Activated CD8-positive, alpha-beta T cell treated with anti-CD3 and anti-CD28 coated beads for 36 hours (primary cell): ENCODE measurements around the gene KMT2D. TPM values are rescaled to one million over a fixed set of nuclear protein-coding genes. Genes with fewer than 3 reads are reported as not detected.

Experiments used
- ATAC-seq: fragments of 200-7000 bp; cut with Tn5 transposase; one replicate; pipeline ENCODE4 v1.10.0; 2021; ENCODE audit warnings: mild to moderate bottlenecking, moderate library complexity
- CTCF ChIA-PET: fragments of 350-600 bp; sonication (Branson Sonifier 250); formaldehyde crosslinking; loops from one replicate; lab custom pipeline; 2021; ENCODE audit warnings: antibody characterized with exemption; lab: Charles Lee
- POLR2A ChIA-PET: fragments of 350-600 bp; sonication (Branson Sonifier 250); formaldehyde crosslinking; loops from one replicate; lab custom pipeline; 2021; ENCODE audit warnings: antibody characterized with exemption; lab: Charles Lee
- DNase-seq: peaks from one replicate; pipeline ENCODE4 v3.0.0-alpha.2; 2020
- H3K27ac Mint-ChIP-seq: one replicate; pipeline ENCODE4 v1.8.0; 2021; ENCODE audit warnings: mild to moderate bottlenecking, mixed read lengths
- H3K27me3 Mint-ChIP-seq: one replicate; pipeline ENCODE4 v1.8.0; 2021; ENCODE audit warnings: mixed read lengths
- H3K36me3 Mint-ChIP-seq: one replicate; pipeline ENCODE4 v1.8.0; 2021; ENCODE audit warnings: low read depth, mixed read lengths
- H3K4me1 Mint-ChIP-seq: one replicate; pipeline ENCODE4 v1.8.0; 2021; ENCODE audit warnings: low read depth, mixed read lengths
- H3K4me3 Mint-ChIP-seq: one replicate; pipeline ENCODE4 v1.8.0; 2021; ENCODE audit warnings: mild to moderate bottlenecking, moderate library complexity, mixed read lengths
- H3K9me3 Mint-ChIP-seq: one replicate; pipeline ENCODE4 v1.8.0; 2021; ENCODE audit warnings: mixed read lengths
- CTCF ChIP-seq: fragments of 200-600 bp; IDR thresholded peaks from one replicate; pipeline ENCODE4 v1.8.0; 2022; ENCODE audit warnings: antibody characterized with exemption, mild to moderate bottlenecking
- intact Hi-C: fragments of 100-400 bp; cut with micrococcal nuclease; formaldehyde crosslinking; loops from one replicate; pipeline ENCODE4 v1.10.0; 2022
- total RNA-seq, 2 experiments: library from RNA; stranded (reverse); gene quantifications; one replicate each; pipeline ENCODE4 v1.2.3, GENCODE V29; 2021

The KMT2D gene
- total RNA-seq, 2 experiments from 2014 or later: 57.5 to 62.3 TPM

GRCh38 chr12:49019120-49019430 is 41.5 kb downstream of the KMT2D start:
- Mint-ChIP-seq H3K27ac (peak overlapping the region; percentile 98), H3K27me3 (no peaks in the 10 kb centered on the region), H3K4me1 (peaks cover 23% of the 10 kb centered on the region), H3K9me3 (no peaks in the 10 kb centered on the region), H3K4me3 (peak overlapping the region; percentile 95), H3K36me3 (peaks cover 27% of the 10 kb centered on the region)
- ATAC-seq (peak; percentile 14), DNase-seq (no peak)
- POLR2A ChIA-PET: interaction anchor here (0.5 to 3.7 kb wide), 5 partner anchors 11 to 113 kb away, joined by 3 to 22 read pairs (median 5); partner anchors contain the start of genes DDN and TUBA1B
- intact Hi-C loops: no loop called here
- CTCF ChIA-PET: interaction anchor here (0.9 to 3.3 kb wide), 11 partner anchors 10 to 166 kb away, joined by 3 to 37 read pairs (median 6); partner anchors contain the start of genes DDX23 and WNT1
- TF ChIP-seq CTCF: no peak

- ChIA-PET POLR2A (interaction anchor here (0.7 to 3.7 kb wide), 13 partner anchors 15 to 113 kb away, joined by 3 to 22 read pairs (median 4); partner anchors contain the start of genes DDN, FKBP11, RHEBL1 and TUBA1B), CTCF (interaction anchor here (0.7 to 7.6 kb wide), 13 partner anchors 10 to 165 kb away, joined by 3 to 57 read pairs (median 3); partner anchors contain the start of genes DDN, FKBP11, RHEBL1 and WNT1)
- Mint-ChIP-seq H3K9me3 (no peaks in the 10 kb centered on the region), H3K4me3 (peak within 1 kb of the TSS; percentile 95), H3K36me3 (peaks cover 27% of the 10 kb centered on the region), H3K27ac (peak within 1 kb of the TSS; percentile 98), H3K27me3 (no peaks in the 10 kb centered on the region), H3K4me1 (peaks cover 23% of the 10 kb centered on the region)
- DNase-seq (peak; percentile 96), ATAC-seq (peak; percentile 90)
- peak; percentile 57 for TF ChIP-seq CTCF
- intact Hi-C loops: no loop called here
Observed at GRCh38 chr12:49018261-49019119, 42.1 kb downstream of the KMT2D start, which contains the start of gene PRKAG1. Gene PRKAG1, minus strand, starts transcription at chr12:49018776. Its CDS starts 36 bp downstream, at chr12:49018740.

GRCh38 chr12:49017891-49018260 is 42.7 kb downstream of the KMT2D start:
- ATAC-seq (peak; percentile 38), DNase-seq (peak; percentile 73)
- no peak for TF ChIP-seq CTCF
- H3K4me1 Mint-ChIP-seq: peaks cover 23% of the 10 kb centered on the region
- H3K36me3 Mint-ChIP-seq: peaks cover 27% of the 10 kb centered on the region
- intact Hi-C loops: no loop called here
- CTCF ChIA-PET: interaction anchor here (0.7 to 7.6 kb wide), 12 partner anchors 9 to 165 kb away, joined by 3 to 57 read pairs (median 3); partner anchors contain the start of genes DDN, FKBP11 and RHEBL1
- POLR2A ChIA-PET: interaction anchor here (0.7 to 2.4 kb wide), 12 partner anchors 14 to 113 kb away, joined by 3 to 10 read pairs (median 4); partner anchors contain the start of genes DDN, FKBP11 and RHEBL1
- no peaks in the 10 kb centered on the region for H3K27me3 Mint-ChIP-seq
- peak overlapping the region; percentile 95 for H3K4me3 Mint-ChIP-seq
- peak overlapping the region; percentile 98 for H3K27ac Mint-ChIP-seq
- H3K9me3 Mint-ChIP-seq: no peaks in the 10 kb centered on the region

- H3K36me3 Mint-ChIP-seq: peaks cover 30% of the 10 kb centered on the region
- H3K4me1 Mint-ChIP-seq: peaks cover 23% of the 10 kb centered on the region
- H3K27me3 Mint-ChIP-seq: no peaks in the 10 kb centered on the region
- no peak for TF ChIP-seq CTCF
- no peaks in the 10 kb centered on the region for H3K9me3 Mint-ChIP-seq
- ATAC-seq (no peak), DNase-seq (no peak)
- CTCF ChIA-PET: interaction anchor here (0.8 to 7.6 kb wide), 5 partner anchors 18 to 74 kb away, joined by 4 to 57 read pairs (median 6); no protein-coding TSS in a partner anchor
- no peak overlapping the region for H3K4me3 Mint-ChIP-seq
- POLR2A ChIA-PET: no interaction called here
- intact Hi-C loops: no loop called here
- no peak overlapping the region for H3K27ac Mint-ChIP-seq
Observed at GRCh38 chr12:49015196-49015595, 45.4 kb downstream of the KMT2D start.
